ENCODE data around the gene ECM1. TPM values are rescaled to one million over a fixed set of nuclear protein-coding genes. Genes with fewer than 3 reads are reported as not detected.

The ECM1 gene
- total and polyA plus RNA-seq, 2 of the 8 experiments (the other 6 are each of a cell fraction or from before 2014, with no cell fraction given), result 0.95 to 0.98 TPM

- TF ChIP-seq CHD7 (IDR thresholded peaks at IDR 0.05; ENCODE audit: insufficient replicate concordance, low read length) (no peak), KDM4A (IDR thresholded peaks at IDR 0.05; ENCODE audit: low read depth, low read length, severe bottlenecking) (no peak), YY1 (IDR thresholded peaks at IDR 0.05; ENCODE audit: low read depth, low read length) (no peak), EGR1 (IDR thresholded peaks at IDR 0.05; ENCODE audit: borderline replicate concordance, low read depth, low read length) (no peak), KDM1A (IDR thresholded peaks at IDR 0.05; ENCODE audit: borderline replicate concordance, low read length) (no peak), CHD2 (IDR thresholded peaks at IDR 0.05; ENCODE audit: low read length) (no peak), SIN3A (conservative IDR thresholded peaks at IDR 0.05 in 1 of 2, IDR thresholded peaks at IDR 0.05 in 1 of 2; ENCODE audit: low read depth in 1 of 2, low read length in 2 of 2) (no peak), GTF2F1 (IDR thresholded peaks at IDR 0.05; ENCODE audit: borderline replicate concordance, low read depth, low read length) (no peak)
Measured at GRCh38 chr1:150511985-150512660, 4.2 kb downstream of the ECM1 start (continued).
